HAP-1 (cell line): Measurements from ENCODE around the gene SCAF11.

Experiments used
- DNase-seq, 2 experiments: peaks; one replicate each; pipeline ENCODE4 v3.0.0-alpha.2; 2016 to 2020; ENCODE audit warnings: low spot score in 2 of 2
- H3K27me3 ChIP-seq: fragments of 250-450 bp; sonication (Bioruptor Pico); 2 replicates; pipeline ENCODE4 v1.5.1; 2020; ENCODE audit warnings: low read depth, mild to moderate bottlenecking, moderate library complexity
- H3K36me3 ChIP-seq: fragments of 250-450 bp; sonication (Bioruptor Pico); replicated peaks from 2 replicates; pipeline ENCODE4 v1.5.1; 2020; ENCODE audit warnings: mild to moderate bottlenecking
- H3K4me1 ChIP-seq: fragments of 250-450 bp; sonication (Bioruptor Pico); 2 replicates; pipeline ENCODE4 v1.5.1; 2020; ENCODE audit warnings: mild to moderate bottlenecking
- H3K4me3 ChIP-seq: fragments of 250-450 bp; sonication (Bioruptor Pico); 2 replicates; pipeline ENCODE4 v1.5.1; 2020; ENCODE audit warnings: mild to moderate bottlenecking, moderate library complexity
- H3K9me3 ChIP-seq: fragments of 250-450 bp; sonication (Bioruptor Pico); 2 replicates; pipeline ENCODE4 v1.5.1; 2020; ENCODE audit warnings: mild to moderate bottlenecking, moderate library complexity
- in situ Hi-C: fragments of 300-500 bp; cut with MboI; formaldehyde crosslinking; loops from 3 replicates; pipeline ENCODE4 v1.14.3; 2020; ENCODE audit warnings: low sequenced_read_pairs, inconsistent platforms, mixed read lengths

The SCAF11 gene

GRCh38 chr12:45970391-45970790 is 20.0 kb downstream of the SCAF11 start:
- Histone ChIP-seq H3K9me3 (no peaks in the 10 kb centered on the region), H3K4me1 (peaks cover 16% of the 10 kb centered on the region), H3K27me3 (no peaks in the 10 kb centered on the region), H3K4me3 (no peak overlapping the region), H3K36me3 (peaks cover 10% of the 10 kb centered on the region)
- no peak for DNase-seq
- in situ Hi-C loops, result no loop called here

DNA sequence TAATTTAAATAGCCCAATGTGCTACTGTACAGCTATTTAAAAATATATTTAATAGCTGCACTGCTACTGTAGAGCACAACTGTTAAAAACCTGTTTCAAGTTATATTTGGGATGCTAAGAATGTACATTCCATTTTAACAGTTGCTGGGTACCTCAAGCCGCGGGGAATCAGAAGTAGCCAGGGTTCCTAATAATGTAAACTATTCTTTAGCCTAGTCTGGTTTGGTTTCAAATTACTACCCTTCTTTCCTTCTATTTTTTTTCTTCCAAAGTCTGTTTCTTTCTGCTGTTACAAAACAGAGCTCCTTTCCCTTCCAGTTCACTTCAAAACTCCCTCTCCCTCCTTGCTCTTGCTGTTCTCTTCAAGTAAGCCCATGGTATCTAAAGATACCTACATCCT is 21.3 kb downstream of the SCAF11 start:
- in situ Hi-C loops, result no loop called here
- DNase-seq, result no peak
- Histone ChIP-seq H3K4me1 (peaks cover 22% of the 10 kb centered on the region), H3K27me3 (no peaks in the 10 kb centered on the region), H3K4me3 (no peak overlapping the region), H3K36me3 (peaks cover 10% of the 10 kb centered on the region), H3K9me3 (no peaks in the 10 kb centered on the region)

DNA sequence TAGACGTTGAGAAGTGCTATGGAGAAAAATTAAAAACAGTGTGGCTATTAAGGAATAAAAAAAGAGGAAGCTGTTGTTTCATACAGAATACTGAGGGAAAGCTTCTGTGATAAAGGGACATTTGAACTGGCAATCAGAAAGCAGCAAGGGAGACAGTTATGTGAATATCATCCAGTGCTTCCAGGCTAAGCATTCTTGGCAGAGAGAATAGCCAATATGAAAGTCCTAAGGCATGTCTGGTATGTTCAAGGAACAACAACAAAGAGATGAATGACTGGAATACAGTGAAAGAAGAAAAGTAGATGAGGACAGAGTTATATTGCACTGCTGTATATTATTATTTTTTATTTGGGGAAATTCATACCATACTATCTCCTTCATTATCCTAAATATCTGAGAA is 23.9 kb downstream of the SCAF11 start:
- H3K9me3 ChIP-seq, result no peaks in the 10 kb centered on the region
- H3K4me1 ChIP-seq, result peaks cover 15% of the 10 kb centered on the region; the same call in 1 of the 2 replicates
- H3K36me3 ChIP-seq, result peaks cover 13% of the 10 kb centered on the region
- no peaks in the 10 kb centered on the region for H3K27me3 ChIP-seq
- no peak overlapping the region for H3K4me3 ChIP-seq
- no peak for DNase-seq
- in situ Hi-C loops, result no loop called here

- Histone ChIP-seq H3K4me1 (peaks cover 13% of the 10 kb centered on the region; the same call in 1 of the 2 replicates), H3K27me3 (no peaks in the 10 kb centered on the region), H3K4me3 (no peak overlapping the region), H3K9me3 (no peaks in the 10 kb centered on the region), H3K36me3 (peaks cover 7% of the 10 kb centered on the region)
- in situ Hi-C loops, result no loop called here
- no peak for DNase-seq
Measured at GRCh38 chr12:45962553-45963325, 27.6 kb downstream of the SCAF11 start.

DNA sequence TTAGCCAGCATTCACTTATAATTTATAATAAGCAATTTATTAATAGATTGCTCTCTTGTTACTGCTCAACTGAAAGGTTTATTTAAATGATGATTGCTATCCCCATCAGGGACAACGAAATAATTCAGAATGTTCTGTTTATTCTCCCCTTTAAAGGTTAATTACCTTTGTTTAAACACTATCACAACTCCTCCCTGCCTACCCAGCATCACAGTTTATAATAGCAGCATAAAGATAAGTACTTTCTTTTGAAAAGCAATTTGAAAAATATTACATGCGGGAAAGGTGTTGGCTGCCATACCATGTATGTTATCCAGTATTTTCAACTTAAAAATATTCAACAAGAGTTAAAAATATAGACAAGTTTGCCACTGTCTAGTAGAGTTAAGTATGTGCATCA is 30.6 kb downstream of the SCAF11 start:
- no peak for DNase-seq
- peaks cover 7% of the 10 kb centered on the region for H3K36me3 ChIP-seq
- in situ Hi-C loops, result no loop called here

DNA sequence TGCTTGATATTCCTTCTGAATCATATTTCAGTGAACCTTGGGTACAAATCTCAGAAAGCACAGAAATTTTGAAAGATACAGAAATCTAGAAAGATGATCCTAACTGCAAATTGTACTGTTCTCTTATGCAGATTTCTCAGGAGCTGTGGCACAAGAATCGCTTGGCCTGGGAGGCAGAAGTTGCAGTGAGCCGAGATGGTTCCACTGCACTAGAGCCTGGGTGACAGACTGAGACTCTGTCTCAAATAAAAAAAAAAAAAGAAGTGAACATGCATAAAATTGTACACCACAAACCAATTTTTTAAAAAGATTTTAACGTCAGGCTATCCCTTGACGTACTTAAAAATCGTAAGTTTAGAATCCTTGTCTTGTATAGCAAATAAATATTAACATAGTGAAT is 31.3 kb downstream of the SCAF11 start:
- in situ Hi-C loops, result no loop called here
- Histone ChIP-seq H3K9me3 (no peaks in the 10 kb centered on the region), H3K36me3 (peaks cover 7% of the 10 kb centered on the region), H3K4me1 (no peaks in the 10 kb centered on the region), H3K4me3 (no peak overlapping the region), H3K27me3 (no peaks in the 10 kb centered on the region)
- DNase-seq, result no peak

More for the DNA sequence above, 30.6 kb downstream of the SCAF11 start:
- no peak overlapping the region for H3K4me3 ChIP-seq
- no peaks in the 10 kb centered on the region for H3K4me1 ChIP-seq
- no peaks in the 10 kb centered on the region for H3K9me3 ChIP-seq
- no peaks in the 10 kb centered on the region for H3K27me3 ChIP-seq

- no peak for DNase-seq
- Histone ChIP-seq H3K9me3 (no peaks in the 10 kb centered on the region), H3K4me1 (no peaks in the 10 kb centered on the region), H3K4me3 (no peak overlapping the region), H3K27me3 (no peaks in the 10 kb centered on the region), H3K36me3 (peaks cover 16% of the 10 kb centered on the region)
- in situ Hi-C loops, result no loop called here
Measured at GRCh38 chr12:45948546-45948945, 41.8 kb downstream of the SCAF11 start.

GRCh38 chr12:45946435-45946834 is 43.9 kb downstream of the SCAF11 start:
- H3K36me3 ChIP-seq, result peaks cover 21% of the 10 kb centered on the region
- no peak for DNase-seq

GRCh38 chr12:45944771-45945170 is 45.6 kb downstream of the SCAF11 start:
- H3K36me3 ChIP-seq, result peaks cover 26% of the 10 kb centered on the region
- no peaks in the 10 kb centered on the region for H3K9me3 ChIP-seq
- H3K27me3 ChIP-seq, result no peaks in the 10 kb centered on the region
- in situ Hi-C loops, result no loop called here
- H3K4me3 ChIP-seq, result no peak overlapping the region
- no peaks in the 10 kb centered on the region for H3K4me1 ChIP-seq
- DNase-seq, result no peak

More at GRCh38 chr12:45946435-45946834, 43.9 kb downstream of the SCAF11 start:
- H3K9me3 ChIP-seq, result no peaks in the 10 kb centered on the region
- in situ Hi-C loops, result no loop called here
- no peak overlapping the region for H3K4me3 ChIP-seq
- no peaks in the 10 kb centered on the region for H3K27me3 ChIP-seq
- no peaks in the 10 kb centered on the region for H3K4me1 ChIP-seq

- H3K36me3 ChIP-seq, result peaks cover 11% of the 10 kb centered on the region; the same call in 1 of the 2 replicates
- H3K9me3 ChIP-seq, result no peaks in the 10 kb centered on the region
- H3K4me3 ChIP-seq, result no peak overlapping the region
- no peak for DNase-seq
- H3K4me1 ChIP-seq, result peaks cover 3% of the 10 kb centered on the region; the same call in 1 of the 2 replicates
- H3K27me3 ChIP-seq, result no peaks in the 10 kb centered on the region
- in situ Hi-C loops, result no loop called here
Measured at GRCh38 chr12:45939759-45940158, 50.6 kb downstream of the SCAF11 start.

GRCh38 chr12:45938566-45938965 is 51.8 kb downstream of the SCAF11 start:
- in situ Hi-C loops, result no loop called here
- H3K4me1 ChIP-seq, result peaks cover 3% of the 10 kb centered on the region; the same call in 1 of the 2 replicates
- no peaks in the 10 kb centered on the region for H3K9me3 ChIP-seq
- no peak for DNase-seq
- H3K27me3 ChIP-seq, result no peaks in the 10 kb centered on the region
- H3K4me3 ChIP-seq, result no peak overlapping the region
- H3K36me3 ChIP-seq, result peaks cover 10% of the 10 kb centered on the region; the same call in 1 of the 2 replicates

GRCh38 chr12:45934956-45935355 is 55.4 kb downstream of the SCAF11 start:
- Histone ChIP-seq H3K4me1 (peaks cover 3% of the 10 kb centered on the region; the same call in 1 of the 2 replicates), H3K9me3 (no peaks in the 10 kb centered on the region), H3K4me3 (no peak overlapping the region), H3K27me3 (no peaks in the 10 kb centered on the region), H3K36me3 (peaks cover 21% of the 10 kb centered on the region)
- in situ Hi-C loops, result no loop called here
- no peak for DNase-seq

- H3K36me3 ChIP-seq, result peaks cover 22% of the 10 kb centered on the region
- DNase-seq, result no peak
- in situ Hi-C loops, result no loop called here
Measured at GRCh38 chr12:45933504-45933903, 56.9 kb downstream of the SCAF11 start.

GRCh38 chr12:45930369-45930768 is 60.0 kb downstream of the SCAF11 start:
- in situ Hi-C loops, result no loop called here
- Histone ChIP-seq H3K4me3 (no peak overlapping the region), H3K27me3 (no peaks in the 10 kb centered on the region), H3K4me1 (no peaks in the 10 kb centered on the region), H3K36me3 (peaks cover 37% of the 10 kb centered on the region), H3K9me3 (no peaks in the 10 kb centered on the region)
- DNase-seq, result no peak

More at GRCh38 chr12:45933504-45933903, 56.9 kb downstream of the SCAF11 start:
- H3K9me3 ChIP-seq, result no peaks in the 10 kb centered on the region
- no peaks in the 10 kb centered on the region for H3K27me3 ChIP-seq
- H3K4me1 ChIP-seq, result peaks cover 3% of the 10 kb centered on the region; the same call in 1 of the 2 replicates
- no peak overlapping the region for H3K4me3 ChIP-seq
